H7 (cell line): ENCODE measurements around the gene CDON. TPM values are rescaled to one million over a fixed set of nuclear protein-coding genes. Genes with fewer than 3 reads are reported as not detected.

ENCODE experiments used
- DNase-seq: peaks from one replicate; pipeline ENCODE4 v3.0.0; 2012
- H3K27me3 ChIP-seq: 2 replicates; pipeline ENCODE4 v1.6.0; 2011; ENCODE audit warnings: mild to moderate bottlenecking, low read length; ENCODE audit not compliant: control insufficient read depth, insufficient read depth
- H3K36me3 ChIP-seq: replicated peaks from 2 replicates; pipeline ENCODE4 v1.5.1; 2011; ENCODE audit warnings: low read length; ENCODE audit not compliant: control insufficient read depth, insufficient read depth
- H3K4me3 ChIP-seq: 2 replicates; pipeline ENCODE4 v1.5.1; 2011; ENCODE audit warnings: low read depth, mild to moderate bottlenecking, control low read depth, low read length, moderate library complexity; ENCODE audit not compliant: insufficient read depth
- total RNA-seq: library from RNA; depleted of rRNA; stranded (reverse); fragments of >200 nt; shearing (Covaris generic); gene quantifications from 2 replicates; pipeline ENCODE4 v1.2.3, GENCODE V29; 2014

CDON gene
- total RNA-seq, 1 experiment from 2014 or later = 22.7 TPM

- Histone ChIP-seq H3K4me3 (no peak overlapping the region), H3K36me3 (no peaks in the 10 kb centered on the region), H3K27me3 (no peaks in the 10 kb centered on the region)
- no peak for DNase-seq
Observed at GRCh38 chr11:125947419-125948277, 115.0 kb downstream of the CDON start.

GRCh38 chr11:125946712-125947418, 115.8 kb downstream of the CDON start:
- Histone ChIP-seq H3K4me3 (no peak overlapping the region), H3K36me3 (no peaks in the 10 kb centered on the region)

DNA sequence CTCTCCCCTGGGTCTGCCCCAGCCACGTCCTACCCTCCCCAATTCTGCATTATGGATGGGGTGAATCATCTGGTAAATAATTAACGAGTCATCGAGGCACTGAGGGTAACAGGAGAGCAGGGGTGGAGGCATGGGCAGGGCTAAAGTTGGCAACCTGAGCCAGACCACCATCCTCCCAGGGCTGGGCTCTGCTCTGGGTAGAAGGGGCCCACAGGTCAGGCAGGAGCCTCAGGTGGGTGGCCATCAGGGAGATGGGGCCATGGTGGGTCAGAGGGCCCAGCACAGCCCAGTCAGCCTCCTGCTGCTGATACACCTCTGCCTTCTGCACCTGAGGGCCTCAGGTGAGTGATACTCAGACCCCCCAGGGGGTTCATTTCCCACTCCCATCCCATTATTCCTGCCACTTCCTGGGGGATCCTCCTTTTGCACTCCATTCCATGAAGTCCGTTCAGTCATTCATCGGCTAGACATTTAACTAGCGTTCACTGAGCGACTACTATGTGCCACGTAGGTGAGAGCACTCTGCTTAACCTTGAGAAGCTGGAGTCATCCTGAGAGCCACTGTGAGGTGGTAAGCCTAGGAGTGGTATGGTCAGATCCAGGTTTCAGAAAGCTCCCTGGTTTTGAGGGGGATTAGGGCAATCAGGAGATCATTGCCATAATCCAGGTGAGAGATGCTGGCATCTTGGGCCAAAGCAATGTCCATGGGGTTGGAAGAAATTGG, 116.7 kb downstream of the CDON start, which contains the start of gene VSIG10L2:
Gene VSIG10L2, plus strand, starts transcription at position 248 of the 724 bp plus-strand sequence. Its CDS starts 12 bp downstream, at position 260.
- no peaks in the 10 kb centered on the region for H3K27me3 ChIP-seq
- peak; percentile 33 for DNase-seq
- H3K36me3 ChIP-seq = no peaks in the 10 kb centered on the region
- no peak within 1 kb of the TSS for H3K4me3 ChIP-seq

More at GRCh38 chr11:125946712-125947418, 115.8 kb downstream of the CDON start:
- DNase-seq = no peak
- no peaks in the 10 kb centered on the region for H3K27me3 ChIP-seq

DNA sequence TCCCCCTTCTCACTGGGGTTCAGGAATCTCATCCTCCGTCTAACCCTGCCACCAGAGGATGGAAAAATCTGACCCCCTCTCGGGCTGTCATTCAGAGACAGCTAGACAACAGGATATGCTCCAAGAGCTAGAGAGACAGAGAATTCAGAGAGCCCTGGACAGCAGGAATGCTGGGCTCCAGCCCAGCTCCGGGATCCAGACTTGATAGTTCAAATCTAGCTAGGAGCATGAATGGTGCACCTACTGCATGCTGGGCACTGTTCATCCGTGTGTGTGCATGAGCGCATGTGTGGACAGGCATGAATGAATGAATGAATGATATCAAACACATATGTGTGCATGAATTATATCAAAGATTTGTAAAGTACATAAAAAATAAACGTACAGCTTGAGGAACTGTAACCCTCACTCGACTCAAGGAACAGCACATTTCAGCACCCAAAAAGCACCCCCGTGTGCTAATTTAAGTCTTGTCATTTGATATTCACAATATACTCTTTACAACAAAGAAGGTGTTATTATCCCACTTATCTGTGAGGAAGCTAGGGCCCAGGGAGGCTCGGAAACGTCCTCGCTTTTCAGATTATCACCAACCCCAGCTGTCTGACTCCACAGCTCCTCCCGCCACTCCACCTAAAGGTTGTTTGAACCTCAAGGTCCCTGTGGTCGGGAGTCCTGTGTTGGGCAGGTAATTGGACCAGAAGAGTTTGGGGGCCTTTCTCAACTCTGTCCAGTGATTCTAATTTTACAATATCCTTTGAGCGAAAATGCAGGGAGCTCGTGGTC, 117.5 kb downstream of the CDON start:
- no peaks in the 10 kb centered on the region for H3K36me3 ChIP-seq
- H3K4me3 ChIP-seq = no peak overlapping the region
- DNase-seq = no peak
- H3K27me3 ChIP-seq = no peaks in the 10 kb centered on the region

- Histone ChIP-seq H3K27me3 (no peaks in the 10 kb centered on the region), H3K36me3 (no peaks in the 10 kb centered on the region), H3K4me3 (no peak overlapping the region)
- peak; percentile 33 for DNase-seq
Observed at GRCh38 chr11:125944350-125945010, 118.2 kb downstream of the CDON start.

DNA sequence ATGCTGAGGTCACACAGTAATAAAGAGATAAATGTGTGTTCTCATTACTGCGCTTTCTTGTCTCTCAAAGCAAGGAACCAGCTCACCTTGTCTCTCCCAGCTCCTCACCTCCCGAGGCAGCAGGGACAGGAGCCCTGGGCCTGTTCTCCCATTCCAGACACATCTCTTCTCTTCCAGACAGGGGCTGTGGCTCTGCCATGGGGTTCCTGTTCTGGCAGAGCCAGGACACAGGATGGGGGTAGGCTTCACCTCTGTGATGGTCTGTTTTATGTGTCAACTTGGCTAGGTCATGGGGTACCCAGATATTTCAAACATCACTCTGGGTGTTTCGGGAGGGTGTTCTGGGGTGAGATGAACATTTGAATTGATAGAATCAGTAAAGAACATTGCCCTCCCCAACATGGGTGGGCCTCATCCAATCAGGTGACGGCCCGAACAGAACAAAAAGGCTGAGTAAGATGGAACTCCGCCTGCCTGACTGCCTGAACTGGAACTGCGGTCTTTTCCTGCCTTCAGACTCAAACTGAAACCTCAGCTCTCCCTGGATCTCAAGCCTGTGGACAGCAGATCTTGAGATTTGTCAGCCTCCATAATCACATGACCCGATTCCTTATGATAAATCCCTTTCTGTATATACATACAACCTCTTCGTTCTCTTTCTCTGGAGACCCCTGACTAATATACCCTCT, 118.9 kb downstream of the CDON start:
- no peak overlapping the region for H3K4me3 ChIP-seq
- no peaks in the 10 kb centered on the region for H3K36me3 ChIP-seq
- DNase-seq = no peak
- H3K27me3 ChIP-seq = no peaks in the 10 kb centered on the region

GRCh38 chr11:125942771-125943428, 119.8 kb downstream of the CDON start:
- Histone ChIP-seq H3K27me3 (no peaks in the 10 kb centered on the region), H3K36me3 (no peaks in the 10 kb centered on the region), H3K4me3 (no peak overlapping the region)
- DNase-seq = no peak

DNA sequence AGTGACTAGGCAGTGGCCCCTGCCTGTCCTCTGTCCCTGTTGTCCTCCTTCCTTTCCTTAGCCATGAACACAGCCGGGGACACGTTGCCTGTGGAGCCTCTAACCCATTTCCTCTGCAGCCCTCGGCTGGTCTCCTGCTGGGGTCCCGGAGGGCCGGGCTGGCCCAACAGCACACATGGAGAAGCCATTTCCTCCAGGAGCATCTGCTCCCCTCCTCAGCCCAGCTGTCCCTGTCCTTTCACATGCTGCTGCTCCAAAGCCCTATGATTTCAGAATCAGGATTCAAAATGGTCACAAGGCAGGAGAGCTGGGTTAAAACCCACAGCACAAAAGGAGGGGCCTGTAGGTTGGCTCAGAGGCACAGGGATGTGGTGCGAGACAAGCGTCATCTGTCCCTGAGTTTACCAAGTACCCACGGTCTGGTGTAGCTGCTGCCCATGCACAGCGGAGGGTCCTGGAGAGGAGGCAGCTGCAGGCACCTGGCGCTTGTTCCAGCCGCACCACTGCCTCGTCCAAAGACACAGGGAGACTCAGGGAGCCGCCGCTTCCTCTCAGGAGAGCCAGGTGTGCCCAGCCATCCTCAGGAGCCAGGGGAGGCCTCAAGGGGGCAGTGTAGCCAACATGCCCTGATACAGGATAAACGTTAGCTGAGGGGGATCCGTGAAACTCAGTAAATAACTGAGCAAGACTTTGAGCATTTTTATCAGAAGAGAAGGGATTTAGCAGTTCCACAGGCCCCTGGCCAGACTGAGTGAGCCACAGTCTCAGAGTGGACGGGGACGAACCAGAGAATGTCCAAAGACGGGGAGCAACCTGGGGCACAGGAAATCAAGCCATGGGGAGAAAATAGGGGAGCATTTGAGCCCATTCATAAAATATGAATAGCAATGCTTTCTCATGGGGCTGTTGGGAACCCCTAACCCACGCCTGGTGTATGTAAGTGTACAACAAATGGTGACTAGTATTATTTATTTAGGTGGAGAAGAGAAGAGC, 120.8 kb downstream of the CDON start:
- DNase-seq = peak; percentile 94
- no peaks in the 10 kb centered on the region for H3K36me3 ChIP-seq
- no peak overlapping the region for H3K4me3 ChIP-seq
- H3K27me3 ChIP-seq = no peaks in the 10 kb centered on the region

GRCh38 chr11:125941267-125941618, 121.4 kb downstream of the CDON start:
- no peak for DNase-seq
- Histone ChIP-seq H3K4me3 (no peak overlapping the region), H3K36me3 (no peaks in the 10 kb centered on the region), H3K27me3 (no peaks in the 10 kb centered on the region)

DNA sequence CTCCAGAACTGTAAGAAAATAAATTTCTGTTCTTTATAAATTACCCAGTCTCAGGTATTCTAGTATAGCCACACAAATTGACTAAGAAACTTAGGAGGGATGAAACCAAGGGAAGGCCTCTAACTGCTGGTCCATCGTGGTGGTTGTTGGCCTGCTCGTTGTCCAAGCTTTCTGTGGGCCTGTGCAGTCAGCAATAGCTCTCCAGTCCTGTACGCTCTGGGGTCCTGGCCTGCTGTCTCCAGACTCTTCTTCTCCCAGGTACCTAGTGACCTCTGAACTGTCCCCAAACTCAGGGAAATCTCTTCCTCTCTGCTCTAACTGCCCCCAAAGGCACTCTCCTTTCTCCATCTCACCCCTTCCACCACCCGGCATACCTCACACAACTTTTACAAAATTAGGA, 122.5 kb downstream of the CDON start:
- H3K36me3 ChIP-seq = no peaks in the 10 kb centered on the region
- H3K4me3 ChIP-seq = no peak overlapping the region
- DNase-seq = no peak
- H3K27me3 ChIP-seq = no peaks in the 10 kb centered on the region

GRCh38 chr11:125939081-125939521, 123.6 kb downstream of the CDON start:
- Histone ChIP-seq H3K36me3 (no peaks in the 10 kb centered on the region), H3K27me3 (no peaks in the 10 kb centered on the region), H3K4me3 (no peak overlapping the region)
- no peak for DNase-seq

- H3K36me3 ChIP-seq = no peaks in the 10 kb centered on the region
- no peak for DNase-seq
Observed at GRCh38 chr11:125938418-125938817, 124.2 kb downstream of the CDON start.

More at GRCh38 chr11:125938418-125938817, 124.2 kb downstream of the CDON start:
- H3K4me3 ChIP-seq = no peak overlapping the region
- no peaks in the 10 kb centered on the region for H3K27me3 ChIP-seq
